ENCODE measurements around the gene EFHB.
"Not testable (repeated sequence)": the region's sequence is repeated elsewhere in the genome, so short reads cannot be mapped to it uniquely, and the experiment has no call there.

The EFHB gene

GRCh38 chr3:19934098-19934566 lies at the start of gene EFHB:
EFHB (minus strand) TSS chr3:19934217; CDS start chr3:19934018, 199 bp downstream.
- no peak for DNase-seq

- no peak for DNase-seq
These were observed 38.0 kb upstream of the EFHB start for GRCh38 chr3:19972054-19972453.

DNA sequence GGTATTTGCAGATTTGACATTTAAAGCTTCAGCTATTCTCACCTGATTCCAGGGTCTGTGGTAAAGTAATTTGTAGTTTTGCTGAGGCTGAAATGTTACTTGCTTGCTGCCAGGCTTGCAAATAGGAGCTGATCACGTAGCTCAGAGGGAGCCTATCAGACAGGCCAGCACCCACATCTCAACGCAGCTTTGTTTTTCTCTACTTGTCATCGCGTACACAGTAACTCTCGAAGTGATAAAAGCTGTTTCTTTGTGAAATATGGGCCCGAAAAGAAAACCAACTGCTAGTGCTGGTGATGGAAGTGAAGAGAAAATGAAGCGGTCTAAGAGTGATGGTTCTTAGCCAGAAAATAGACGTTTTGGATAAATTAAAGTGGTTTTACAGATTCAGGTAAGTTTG lies 36.3 kb upstream of the EFHB start:
- no peak for DNase-seq

DNA sequence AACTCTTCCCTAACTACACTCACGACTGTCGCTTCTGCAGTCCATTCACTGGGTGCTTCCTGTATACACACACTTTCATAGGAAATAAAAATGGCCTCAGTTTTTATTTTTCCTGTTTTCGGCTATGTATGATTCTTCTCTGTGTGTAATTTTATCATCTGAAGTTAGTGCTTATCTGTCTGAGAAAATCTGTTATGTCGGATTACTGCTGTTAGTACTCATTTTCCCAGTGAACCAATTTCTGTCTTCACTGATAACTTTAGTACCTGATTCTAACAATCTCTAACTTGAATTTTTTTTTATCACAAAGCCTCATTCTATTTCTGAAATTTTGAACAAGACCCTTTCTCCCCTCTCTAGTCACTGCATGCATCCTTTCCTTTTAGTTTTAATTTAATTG lies 33.8 kb upstream of the EFHB start:
- DNase-seq: no peak

- DNase-seq: no peak
These were observed 33.2 kb upstream of the EFHB start for GRCh38 chr3:19967208-19967607.

DNA sequence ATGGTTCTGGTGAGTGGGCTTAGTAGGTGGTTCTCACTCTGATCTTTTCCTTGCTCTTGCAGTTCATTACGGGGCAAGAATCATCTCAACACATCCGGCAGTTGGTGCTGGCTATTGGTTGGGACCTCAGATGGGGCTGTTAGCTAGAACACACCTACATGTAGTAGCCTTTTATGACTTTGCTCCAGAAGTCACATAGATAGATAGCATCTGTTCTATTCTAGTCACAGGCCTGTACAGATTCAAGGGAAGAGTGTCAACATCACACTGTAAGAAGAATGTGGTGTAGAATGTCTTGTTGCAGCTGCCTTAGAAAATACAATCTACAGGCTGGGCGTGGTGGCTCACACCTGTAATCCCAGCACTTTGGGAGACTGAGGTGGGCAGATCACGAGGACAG lies 27.9 kb upstream of the EFHB start:
- no peak for DNase-seq

DNA sequence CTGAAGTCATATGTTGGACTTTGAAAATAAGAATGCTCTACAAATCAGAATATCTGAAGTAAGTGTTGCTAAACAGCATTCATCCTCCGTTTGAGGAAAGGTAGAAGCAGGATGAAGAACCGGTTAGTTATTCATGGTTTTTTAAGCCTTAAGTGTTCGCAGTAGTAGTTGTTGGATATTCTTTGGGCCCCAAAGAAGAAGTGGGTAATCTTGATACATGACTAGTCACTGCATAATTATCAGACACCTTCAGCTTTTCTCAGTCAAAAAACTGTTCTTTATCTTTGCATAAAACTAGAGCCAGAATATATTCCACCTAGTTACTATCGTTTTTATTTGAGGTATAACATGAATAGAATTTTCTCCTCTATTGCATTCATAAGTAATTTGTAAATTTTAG lies 26.7 kb upstream of the EFHB start:
- DNase-seq: no peak

- no peak for DNase-seq
These were observed 25.5 kb upstream of the EFHB start for GRCh38 chr3:19959505-19959904.

- not testable (repeated sequence) for DNase-seq
These were observed 23.3 kb upstream of the EFHB start for GRCh38 chr3:19957354-19957753.

- no peak for DNase-seq
These were observed 20.7 kb upstream of the EFHB start for GRCh38 chr3:19954676-19955075.

GRCh38 chr3:19950316-19950715 lies 16.3 kb upstream of the EFHB start:
- DNase-seq: no peak

- DNase-seq: no peak
These were observed 14.2 kb upstream of the EFHB start for GRCh38 chr3:19948226-19948591.

DNA sequence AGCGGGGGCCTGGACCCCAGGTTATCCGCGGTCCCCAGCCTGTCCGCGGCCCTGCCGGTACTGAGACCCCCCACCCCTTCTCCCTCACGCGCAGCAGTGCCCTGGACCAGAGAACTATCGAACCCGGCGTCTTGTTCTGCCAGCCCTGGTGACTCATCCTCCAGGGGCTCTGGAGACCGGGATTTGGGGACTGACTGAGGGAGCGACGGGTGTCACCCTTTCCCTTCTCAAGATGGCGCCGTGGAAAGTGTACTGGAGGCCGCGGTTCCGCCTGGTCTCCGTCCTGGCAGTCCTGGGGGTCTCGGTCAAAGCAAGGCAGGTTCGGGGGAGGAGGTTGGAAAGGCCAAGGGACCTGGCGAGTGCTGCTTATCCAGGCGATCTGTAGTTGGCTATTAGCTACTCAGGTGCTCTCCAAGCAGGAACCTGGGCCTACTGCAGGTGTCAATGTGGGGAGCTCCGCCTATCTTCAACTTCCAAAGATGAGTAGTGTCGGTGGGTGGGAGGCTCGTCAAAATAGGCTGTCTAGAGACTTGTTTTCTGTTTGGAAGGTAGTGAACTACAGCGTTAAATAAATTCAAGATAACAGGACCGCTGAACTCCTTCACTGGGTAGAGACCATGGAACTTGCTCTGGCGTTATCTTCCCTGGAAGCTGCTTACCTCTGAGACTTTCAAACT lies 13.7 kb upstream of the EFHB start:
- DNase-seq: peak; percentile 53 to 66

- DNase-seq: peak; percentile 98
These were observed 13.0 kb upstream of the EFHB start, which contains the start of gene RAB5A for GRCh38 chr3:19946832-19947548. RAB5A (plus strand) TSS chr3:19947097; CDS start chr3:19950899, 3,802 bp downstream.

DNA sequence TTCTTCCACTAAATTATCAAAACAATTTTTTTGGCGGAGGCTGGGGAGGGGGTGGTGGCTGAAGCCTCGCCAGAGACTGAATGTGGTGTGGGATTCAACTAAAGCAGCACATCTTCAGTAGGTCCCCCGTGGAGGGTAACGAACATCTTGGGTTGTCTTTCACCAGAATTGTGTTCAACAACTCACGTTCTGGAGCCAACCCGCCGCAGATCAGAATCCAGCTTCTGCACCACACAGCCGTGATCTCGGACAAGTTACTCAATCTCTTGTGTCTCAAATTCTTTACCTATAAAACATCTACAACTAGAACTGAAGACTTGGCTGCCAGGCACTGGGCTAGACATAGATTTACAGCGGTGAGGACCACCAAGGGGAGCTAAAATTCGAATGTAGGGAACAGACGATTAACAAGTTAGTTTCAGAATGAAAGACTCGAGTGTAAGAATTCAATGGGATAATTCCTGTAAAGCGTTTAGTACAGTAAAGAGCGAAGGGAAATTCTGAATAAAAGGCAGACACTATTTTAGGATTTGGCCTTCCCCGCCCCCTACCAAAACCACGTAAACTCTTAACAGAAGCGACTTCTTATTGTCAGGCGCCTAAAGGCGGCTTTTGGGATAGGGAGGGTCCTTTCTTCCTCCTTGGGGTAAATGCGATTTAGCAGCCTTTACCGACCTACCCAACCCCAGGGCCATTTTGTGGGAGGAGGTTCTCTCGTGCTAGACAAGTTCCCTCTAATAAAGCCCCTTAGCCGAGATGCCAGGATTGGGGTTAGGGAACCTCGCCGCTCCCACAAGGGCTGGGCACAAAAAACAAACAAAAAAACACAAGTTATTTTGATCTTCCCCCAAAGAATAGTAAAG lies 12.2 kb upstream of the EFHB start:
- DNase-seq: no peak

DNA sequence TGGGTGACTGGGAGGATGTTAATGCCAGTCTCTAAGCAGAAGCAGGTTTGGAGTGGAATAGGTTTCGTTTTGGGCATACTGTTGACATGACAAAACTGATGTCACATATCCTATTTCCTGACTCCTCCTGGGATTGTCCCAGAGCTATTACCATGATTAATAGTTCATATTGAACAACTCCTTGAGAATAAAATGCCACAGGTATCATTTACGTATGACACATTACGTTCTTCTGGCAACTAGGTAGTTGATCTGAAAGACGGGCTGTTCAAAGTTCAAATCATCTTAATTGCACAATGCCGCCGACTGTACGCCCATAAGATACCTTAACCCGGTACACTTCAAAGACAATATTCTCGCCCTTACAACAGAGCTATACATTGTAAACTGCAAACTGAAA lies 11.5 kb upstream of the EFHB start:
- DNase-seq: no peak

- no peak for DNase-seq
These were observed 6.6 kb upstream of the EFHB start for GRCh38 chr3:19940643-19941042.

GRCh38 chr3:19938295-19938627 lies 4.2 kb upstream of the EFHB start:
- DNase-seq: no peak

DNA sequence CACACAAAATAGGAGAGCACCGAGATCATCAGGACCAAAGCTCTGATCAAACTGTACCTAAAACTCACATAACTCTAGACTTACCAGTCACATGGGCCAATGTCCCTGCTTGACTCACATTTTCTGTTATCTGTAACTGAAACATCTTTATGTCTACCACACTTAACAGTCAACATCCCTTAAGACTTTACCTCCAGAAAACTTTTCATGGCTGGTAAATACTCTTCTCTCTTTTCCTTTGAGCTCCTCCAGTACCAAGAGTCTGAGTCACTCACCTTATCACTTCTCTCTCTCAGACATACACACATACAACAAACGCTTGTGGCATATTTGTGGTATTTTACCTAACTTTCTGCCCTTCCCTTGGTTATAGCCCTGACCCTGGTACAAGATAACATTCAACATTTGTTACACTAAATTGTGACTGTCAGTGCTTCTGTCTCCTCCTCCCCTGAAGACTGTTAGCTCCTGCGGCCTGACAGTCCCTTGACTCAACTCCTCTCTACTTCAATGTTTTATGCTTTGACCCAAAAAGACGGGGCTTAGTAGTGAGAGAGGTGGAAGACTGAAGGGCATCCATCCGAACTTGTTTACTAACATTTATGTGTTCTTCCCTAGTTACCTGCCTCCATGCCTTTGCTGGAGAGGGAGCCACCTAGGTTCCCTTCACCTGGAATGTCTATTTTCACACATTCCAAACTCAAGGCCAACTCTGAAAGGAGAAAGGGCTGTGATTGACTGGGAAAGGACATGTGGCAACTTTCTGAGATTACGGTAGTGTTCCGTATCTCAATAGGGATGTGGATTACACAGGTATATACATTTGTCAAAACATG lies 3.7 kb upstream of the EFHB start:
- no peak for DNase-seq

DNA sequence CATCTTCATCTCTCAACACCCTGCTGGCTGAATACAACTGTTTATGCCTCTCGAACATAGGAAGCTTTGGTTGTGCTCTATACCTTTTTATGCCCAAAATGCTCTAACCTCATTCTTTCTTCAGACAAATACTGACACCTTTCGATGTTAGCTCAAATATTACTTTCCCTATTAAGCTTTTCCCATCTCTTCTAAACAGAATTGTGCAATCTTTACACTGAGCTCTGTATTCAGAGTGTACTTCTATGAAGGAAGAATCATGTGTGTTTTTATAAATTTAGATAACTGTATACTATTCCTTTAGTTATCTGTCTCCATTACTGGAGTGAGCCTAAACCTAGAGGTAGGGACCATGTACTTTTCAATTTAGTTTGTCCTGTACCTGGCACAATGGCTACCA lies 1.6 kb downstream of the EFHB start:
- DNase-seq: no peak

GRCh38 chr3:19931767-19932188 lies 2.2 kb downstream of the EFHB start:
- DNase-seq: no peak

- DNase-seq: peak; percentile 21 to 44
These were observed 2.8 kb downstream of the EFHB start for GRCh38 chr3:19931180-19931692.
